HG02884 (cell line): ENCODE results near the gene RPGRIP1.
"Not testable (repeated sequence)": the region's sequence is repeated elsewhere in the genome, so short reads cannot be mapped to it uniquely, and the experiment has no call there.

ENCODE experiments used
- ATAC-seq: cut with Tn5 transposase; IDR thresholded peaks from one replicate; pipeline ENCODE4 v1.9.1; 2021; ENCODE audit warnings: mild to moderate bottlenecking, moderate library complexity; ENCODE audit not compliant: unreplicated experiment

The RPGRIP1 gene

GRCh38 chr14:21258005-21258888 is 21.6 kb upstream of the RPGRIP1 start:
- ATAC-seq = no peak

GRCh38 chr14:21258889-21259787 is 20.7 kb upstream of the RPGRIP1 start:
- ATAC-seq = no peak

- no peak for ATAC-seq
These were observed 18.1 kb upstream of the RPGRIP1 start for GRCh38 chr14:21261824-21262223.

- no peak for ATAC-seq
These were observed 17.5 kb upstream of the RPGRIP1 start for GRCh38 chr14:21262410-21262809.

GRCh38 chr14:21263284-21264024 is 16.4 kb upstream of the RPGRIP1 start:
- ATAC-seq = no peak

- ATAC-seq = peak; percentile 70
These were observed 15.7 kb upstream of the RPGRIP1 start for GRCh38 chr14:21264025-21264801.

GRCh38 chr14:21267431-21267845 is 12.4 kb upstream of the RPGRIP1 start:
- no peak for ATAC-seq

GRCh38 chr14:21267886-21268616 is 11.8 kb upstream of the RPGRIP1 start:
- no peak for ATAC-seq

GRCh38 chr14:21268617-21269251 is 11.1 kb upstream of the RPGRIP1 start:
- ATAC-seq = no peak

GRCh38 chr14:21269252-21270046 is 10.4 kb upstream of the RPGRIP1 start, which contains the start of gene HNRNPC:
Gene HNRNPC (minus strand): TSS chr14:21269442. CDS start chr14:21234193, 35,249 bp downstream.
- peak; percentile 91 for ATAC-seq

GRCh38 chr14:21272661-21273060 is 7.2 kb upstream of the RPGRIP1 start:
- ATAC-seq = not testable (repeated sequence)

GRCh38 chr14:21275261-21275858 is 4.5 kb upstream of the RPGRIP1 start:
- ATAC-seq = no peak

GRCh38 chr14:21278632-21279031 is 1.3 kb upstream of the RPGRIP1 start:
- ATAC-seq = no peak

GRCh38 chr14:21281917-21282316 is 2.0 kb downstream of the RPGRIP1 start:
- not testable (repeated sequence) for ATAC-seq

GRCh38 chr14:21286516-21286915 is 6.6 kb downstream of the RPGRIP1 start:
- ATAC-seq = not testable (repeated sequence)

GRCh38 chr14:21287168-21287567 is 7.3 kb downstream of the RPGRIP1 start:
- ATAC-seq = no peak

GRCh38 chr14:21294026-21294425 is 14.1 kb downstream of the RPGRIP1 start:
- ATAC-seq = not testable (repeated sequence)

- no peak for ATAC-seq
These were observed 18.5 kb downstream of the RPGRIP1 start for GRCh38 chr14:21298358-21298757.
